OCI-LY1 (cell line): ENCODE measurements around the gene RSPH6A.

Experiments
- CTCF ChIP-seq: fragments of 200-600 bp; sonication (generic), shearing (Covaris generic); IDR thresholded peaks from 2 replicates; pipeline ENCODE4 v1.5.1; 2017; ENCODE audit warnings: mild to moderate bottlenecking, antibody characterized with exemption, low read length, moderate library complexity, mixed read lengths
- EZH2 ChIP-seq: fragments of 200-600 bp; sonication (generic), shearing (Covaris generic); IDR thresholded peaks from 2 replicates; pipeline ENCODE4 v1.8.0; 2017; ENCODE audit warnings: borderline replicate concordance, mixed run types, mild to moderate bottlenecking, antibody characterized with exemption, low read length, moderate library complexity, mixed read lengths

- TF ChIP-seq CTCF (no peak), EZH2 (no peak)
Observed at GRCh38 chr19:45771311-45771933, 43.7 kb downstream of the RSPH6A start.
